GM19023 (cell line): ENCODE data around the gene CITED4.

Experiments
- ATAC-seq: cut with Tn5 transposase; IDR thresholded peaks from one replicate; pipeline ENCODE4 v1.9.1; 2021; ENCODE audit warnings: mild to moderate bottlenecking, moderate library complexity; ENCODE audit not compliant: unreplicated experiment

Gene CITED4

DNA sequence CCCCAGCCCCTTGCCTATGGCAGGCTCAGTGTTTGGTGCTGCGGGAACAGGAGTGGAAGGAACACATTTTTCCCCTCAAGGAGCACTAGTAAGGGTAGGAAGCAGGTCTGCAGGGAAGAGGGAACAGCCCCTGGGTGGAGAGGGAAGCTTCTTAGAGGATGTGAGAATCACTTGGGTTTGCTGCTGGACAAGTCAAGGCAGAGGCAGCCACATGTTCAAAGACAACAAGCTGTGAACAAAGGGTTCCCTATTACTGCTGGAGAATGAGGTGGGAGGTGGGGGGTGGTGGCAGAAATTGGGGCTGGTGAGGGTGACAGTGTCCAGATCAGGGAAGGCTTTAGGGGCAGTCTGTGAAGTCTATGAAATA lies 24.8 kb upstream of the CITED4 start:
- ATAC-seq = no peak

DNA sequence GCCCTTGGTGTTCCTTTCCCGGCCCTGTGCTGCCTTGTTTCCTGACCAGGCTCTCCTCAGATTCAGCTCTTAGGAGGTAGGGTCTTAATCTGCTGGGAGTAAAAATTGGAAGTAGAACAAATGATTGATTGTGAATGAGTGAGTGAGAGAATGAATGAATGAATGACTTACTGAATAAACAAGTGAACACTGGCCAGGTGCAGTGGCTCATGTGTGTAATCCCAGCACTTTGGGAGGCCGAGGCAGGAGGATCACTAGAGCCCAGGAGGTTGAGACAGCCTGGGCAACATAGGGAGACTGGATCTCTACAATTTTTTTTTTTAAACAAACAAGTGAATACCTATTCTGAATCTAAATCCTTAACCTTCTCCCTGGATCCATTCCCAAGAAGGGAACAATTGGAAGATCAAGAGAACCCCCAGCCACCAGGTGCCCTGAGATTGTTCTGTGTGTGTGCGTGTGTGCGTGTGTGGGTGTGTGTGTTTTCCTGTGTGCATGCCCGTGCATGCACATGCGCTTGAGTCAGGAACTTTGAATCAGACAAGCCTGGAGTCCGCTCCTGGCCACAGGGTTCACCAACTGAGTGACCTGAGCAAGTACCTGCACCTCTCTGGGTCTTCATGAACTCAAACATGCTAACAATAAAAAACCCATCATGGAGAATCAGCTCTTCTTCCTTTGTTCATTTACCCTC lies 24.3 kb upstream of the CITED4 start:
- ATAC-seq = no peak

DNA sequence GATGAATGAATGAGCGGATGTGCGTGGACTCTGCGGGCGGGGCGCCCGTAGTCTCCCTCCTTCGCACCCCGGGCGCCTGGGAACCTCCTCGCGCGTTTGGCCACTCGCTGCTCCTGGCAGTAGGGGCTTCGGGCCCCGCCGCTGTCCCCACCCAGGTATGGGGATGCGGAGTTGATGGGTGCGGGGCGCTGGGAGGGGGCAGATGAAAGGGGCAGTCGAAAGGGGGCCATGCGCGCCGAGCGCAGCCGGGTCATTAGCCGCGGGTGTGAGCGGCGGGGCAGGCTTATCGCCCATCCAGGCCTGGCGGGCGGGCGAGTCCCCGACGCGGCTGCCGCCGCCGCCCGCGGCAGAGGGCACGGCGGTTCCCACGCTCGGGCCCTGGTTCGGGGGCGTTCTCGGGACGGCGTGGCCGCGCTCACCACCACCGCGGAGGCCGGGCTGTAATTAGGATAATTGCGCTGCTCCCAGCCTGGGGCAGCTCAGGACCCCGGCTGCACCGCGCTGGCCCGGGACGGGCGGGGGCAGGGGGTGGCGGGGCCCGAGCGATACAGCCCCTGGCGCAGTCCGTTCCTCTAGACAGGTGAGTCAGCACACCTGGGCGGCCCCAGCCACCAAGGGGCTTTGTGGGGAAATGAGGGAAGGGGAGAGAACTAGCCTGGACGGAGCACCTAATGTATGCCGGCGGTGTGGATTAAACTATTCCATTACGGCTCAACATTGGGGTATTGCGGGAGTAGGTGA lies 22.1 kb upstream of the CITED4 start:
- ATAC-seq = no peak

DNA sequence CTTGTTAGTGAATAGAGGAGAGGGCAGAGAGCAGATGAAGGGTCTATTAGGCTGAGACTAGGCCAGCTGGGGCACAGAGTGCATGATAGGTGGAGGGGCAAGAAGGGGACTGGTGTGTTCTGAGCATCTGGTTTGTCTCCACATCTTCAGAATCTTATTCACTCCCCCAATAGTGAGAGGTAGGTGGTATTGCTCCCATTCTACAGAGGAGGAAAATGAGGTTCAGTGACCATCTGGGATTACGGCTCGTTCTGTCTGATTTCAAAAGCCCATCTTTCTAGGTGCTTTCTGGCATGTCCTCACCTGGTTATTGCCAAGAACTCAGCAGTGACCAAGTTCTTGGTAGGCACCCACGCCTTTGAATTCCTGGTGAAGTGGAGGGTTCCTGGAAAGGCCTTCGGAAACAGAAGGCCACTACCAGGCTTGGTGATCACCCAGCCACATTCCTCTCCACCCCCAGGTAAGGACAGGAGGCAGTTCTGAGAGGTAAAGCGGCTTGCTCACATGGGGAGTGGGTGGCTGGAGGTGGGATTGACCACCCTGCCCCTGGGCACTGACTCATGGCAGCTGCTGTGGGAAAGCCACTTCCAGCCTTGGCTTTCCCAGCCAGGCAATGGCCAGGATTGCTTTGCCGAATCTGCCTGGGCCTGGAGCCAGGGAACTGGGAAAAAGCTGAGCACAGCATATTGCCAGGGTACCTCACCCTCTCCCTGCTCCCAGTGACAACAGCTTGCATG lies 18.8 kb upstream of the CITED4 start:
- no peak for ATAC-seq

DNA sequence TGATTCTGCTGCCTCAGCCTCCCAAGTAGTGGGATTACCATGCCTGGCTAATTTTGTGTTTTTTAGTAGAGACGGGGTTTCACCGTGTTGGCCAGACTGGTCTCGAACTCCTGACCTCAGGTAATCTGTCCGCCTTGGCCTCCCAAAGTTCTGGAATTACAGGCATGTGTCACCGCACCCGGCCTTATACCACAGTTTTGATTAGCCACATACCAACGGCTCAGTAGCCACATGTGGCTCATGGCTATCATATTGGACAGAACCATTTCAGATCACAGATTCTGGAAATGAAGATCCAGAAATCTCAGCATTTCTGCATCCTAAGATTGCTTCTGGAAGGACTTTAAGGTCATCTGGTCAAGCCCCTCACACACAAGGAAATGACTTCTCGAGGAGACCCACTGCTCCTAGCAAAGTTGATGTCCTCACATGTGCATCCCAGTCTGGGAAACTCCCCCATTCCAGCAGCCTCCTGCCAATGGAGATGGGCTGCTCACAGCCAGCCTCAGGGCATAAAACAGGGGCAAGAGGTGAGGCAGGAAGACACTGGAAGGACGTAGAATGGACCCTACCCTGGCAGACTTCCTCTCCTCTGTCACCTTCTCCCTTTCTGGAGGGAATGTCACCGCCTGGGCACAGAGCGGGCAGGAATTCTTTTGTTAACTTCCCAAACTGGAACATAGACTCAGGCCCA lies 17.5 kb upstream of the CITED4 start:
- no peak for ATAC-seq

DNA sequence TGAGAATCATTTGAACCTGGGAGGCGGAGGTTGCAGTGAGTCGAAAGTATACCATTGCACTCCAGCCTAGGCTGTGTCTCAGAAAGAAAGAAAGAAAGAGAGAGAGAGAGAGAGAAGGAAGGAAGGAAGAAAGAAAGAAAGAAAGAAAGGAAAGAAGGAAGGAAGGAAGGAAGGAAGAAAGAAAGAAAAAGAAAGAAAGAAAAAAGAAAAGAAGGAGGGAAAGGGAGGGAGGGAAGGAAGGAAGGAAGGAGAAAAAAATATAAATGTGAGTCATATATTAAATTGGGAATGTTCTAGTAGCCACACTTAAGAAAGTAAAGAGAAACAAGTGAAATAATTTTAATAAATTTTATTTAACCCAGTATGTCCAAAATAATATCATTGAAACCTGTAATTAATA lies 16.7 kb upstream of the CITED4 start:
- ATAC-seq = no peak

DNA sequence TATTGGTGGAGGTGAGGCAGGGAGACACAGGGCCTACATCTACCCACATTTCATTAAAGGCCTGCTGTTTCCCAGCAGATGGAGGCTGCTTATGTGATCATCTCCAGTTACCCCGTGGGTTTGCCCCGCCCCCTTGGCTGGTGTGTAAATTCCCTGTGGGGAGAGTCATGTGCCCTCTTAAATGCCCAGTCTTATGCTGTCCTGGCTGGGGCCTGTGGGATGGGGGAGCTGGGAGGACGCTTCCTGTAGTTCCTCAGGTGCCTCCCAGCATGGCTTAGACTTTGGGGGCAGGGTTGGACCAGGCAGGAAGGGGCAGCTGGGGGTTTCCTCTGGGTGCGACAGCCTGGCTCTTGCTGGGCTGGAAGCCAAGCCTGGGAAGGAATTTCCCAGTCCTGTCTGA lies 15.5 kb upstream of the CITED4 start:
- ATAC-seq = no peak

DNA sequence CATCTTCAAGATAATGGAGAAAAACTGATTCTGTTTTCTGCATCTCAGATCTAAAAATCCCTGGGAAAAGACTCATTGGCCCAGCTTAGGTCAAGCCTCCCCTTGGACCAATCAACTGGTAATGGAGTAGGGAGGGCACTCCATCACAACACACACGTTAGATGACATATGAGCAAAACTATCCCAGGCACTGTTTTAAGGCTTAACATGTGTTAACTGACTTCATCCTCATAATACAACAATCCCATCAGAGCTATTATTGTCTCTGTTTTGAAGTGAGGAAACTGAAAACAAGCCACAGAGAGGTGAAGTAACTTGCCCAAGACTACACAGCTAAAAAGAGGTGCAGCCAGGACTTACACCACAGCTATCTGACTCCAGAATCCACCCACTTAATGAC lies 14.7 kb upstream of the CITED4 start:
- ATAC-seq = no peak

DNA sequence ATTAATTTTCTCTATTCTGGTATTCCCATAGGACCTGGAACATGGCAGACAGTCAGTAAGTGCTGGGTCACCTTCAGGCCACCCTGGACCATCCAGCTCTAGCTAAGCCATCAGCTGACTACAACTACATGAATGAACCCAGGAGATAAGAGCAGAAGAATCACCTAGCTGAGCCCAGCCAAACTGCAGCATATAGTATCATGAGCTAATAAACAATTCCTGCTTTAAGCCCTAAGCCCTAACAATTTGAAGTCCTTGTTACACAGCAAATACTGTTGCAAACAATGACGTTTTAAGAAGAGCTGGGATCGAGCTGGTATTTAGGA lies 14.2 kb upstream of the CITED4 start:
- no peak for ATAC-seq

DNA sequence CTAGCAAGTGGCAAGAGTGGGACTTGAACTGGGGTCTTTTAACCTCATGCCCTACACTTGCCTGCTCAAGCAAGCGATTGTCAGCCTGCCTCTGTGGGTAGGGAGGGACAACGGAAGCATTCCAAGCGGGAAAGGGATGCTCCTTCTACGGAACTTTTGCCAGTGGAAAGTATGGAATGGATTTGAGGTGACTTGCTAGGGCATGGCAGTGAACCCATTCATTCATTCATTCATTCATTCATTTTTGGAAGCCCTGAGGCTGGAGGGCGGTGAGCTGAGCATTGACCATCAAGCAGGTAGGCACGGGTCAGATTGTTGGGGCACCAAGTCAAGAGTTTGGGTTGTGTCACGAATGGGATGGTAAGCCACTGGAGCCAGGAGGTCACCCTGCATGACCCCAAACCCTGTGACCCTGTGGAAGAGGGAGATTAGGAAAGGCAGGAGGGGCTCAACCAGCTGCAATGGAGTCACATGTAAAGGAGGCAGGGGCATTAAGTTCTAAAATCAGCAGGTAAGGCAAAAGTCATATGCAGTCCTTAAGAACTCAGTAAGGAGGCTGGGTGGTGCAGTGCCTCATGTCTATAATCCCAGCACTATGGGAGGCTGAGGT lies 11.8 kb upstream of the CITED4 start:
- ATAC-seq = no peak

DNA sequence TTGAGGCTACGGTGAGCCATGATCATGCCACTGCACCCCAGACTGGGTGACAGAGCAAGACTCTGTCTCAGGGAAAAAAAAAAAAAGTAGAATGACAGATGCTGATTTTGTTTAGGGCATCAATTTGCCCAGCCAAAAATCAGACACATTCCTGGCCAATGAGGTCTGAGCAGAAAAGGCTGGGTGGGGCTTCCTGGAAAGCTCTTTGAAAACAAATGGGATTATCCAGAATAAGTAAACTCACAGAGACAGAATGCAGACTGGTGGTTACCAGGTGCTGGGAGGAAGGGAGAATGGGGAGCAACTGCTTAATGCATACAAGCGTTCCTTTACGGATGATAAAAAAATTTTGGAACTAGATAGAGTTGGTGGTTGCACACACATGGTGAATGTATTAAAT lies 10.1 kb upstream of the CITED4 start:
- no peak for ATAC-seq

DNA sequence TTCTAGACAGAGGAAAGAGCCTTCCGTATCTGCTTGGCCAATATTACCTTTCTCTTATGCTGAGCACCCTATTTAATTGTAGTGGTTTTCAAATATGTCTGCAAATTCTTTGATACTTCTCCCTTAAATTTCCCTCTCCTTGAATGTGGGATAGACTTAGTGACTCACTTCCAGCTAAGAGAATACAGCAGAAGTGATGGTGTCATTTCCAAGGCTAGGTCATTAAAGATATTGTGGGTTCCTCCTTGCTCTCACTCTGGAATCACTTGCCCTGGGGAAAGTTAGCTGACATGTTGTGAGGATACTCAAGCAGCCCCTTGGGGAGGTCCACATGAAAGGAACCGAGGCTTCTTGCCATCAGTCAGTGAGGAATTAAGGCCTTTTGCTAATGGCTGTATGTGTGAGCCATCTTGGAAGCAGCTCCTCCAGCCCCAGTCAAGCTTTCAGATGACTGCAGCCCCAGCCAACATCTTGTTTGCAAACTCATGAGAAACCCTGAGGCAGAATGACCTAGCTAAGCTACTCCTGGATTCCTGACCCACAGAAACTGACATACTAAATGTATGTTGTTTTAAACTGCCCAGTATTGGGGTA lies 8.1 kb upstream of the CITED4 start:
- ATAC-seq = no peak

DNA sequence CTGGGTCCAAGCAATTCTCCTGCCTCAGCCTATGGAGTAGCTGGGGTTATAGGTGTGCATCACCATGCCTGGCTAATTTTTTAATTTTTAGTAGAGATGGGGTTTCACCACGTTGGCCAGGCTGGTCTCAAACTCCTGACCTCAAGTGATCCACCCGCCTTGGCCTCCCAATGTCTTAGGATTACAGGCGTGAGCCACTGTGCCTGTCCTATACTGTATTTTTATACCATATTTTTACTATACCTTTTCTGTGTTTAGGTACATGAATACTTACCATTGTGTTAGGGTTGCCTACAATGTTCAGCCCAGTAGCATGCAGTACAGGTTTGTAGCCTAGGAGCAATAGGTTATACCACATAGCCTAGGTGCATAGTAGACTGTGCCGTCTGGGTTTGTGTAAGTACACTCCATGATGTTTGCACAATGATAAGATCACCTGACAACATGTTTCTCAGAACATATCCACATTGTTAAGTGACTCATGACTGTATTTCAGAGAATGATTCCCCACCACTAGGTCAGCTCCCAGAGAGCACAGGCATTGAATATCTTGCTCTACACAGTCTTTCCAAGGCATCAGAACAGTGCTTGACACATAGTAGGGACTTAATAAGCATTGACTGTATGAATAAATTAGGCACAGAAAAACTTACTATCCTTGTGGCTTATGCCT lies 6.0 kb upstream of the CITED4 start:
- ATAC-seq = no peak

DNA sequence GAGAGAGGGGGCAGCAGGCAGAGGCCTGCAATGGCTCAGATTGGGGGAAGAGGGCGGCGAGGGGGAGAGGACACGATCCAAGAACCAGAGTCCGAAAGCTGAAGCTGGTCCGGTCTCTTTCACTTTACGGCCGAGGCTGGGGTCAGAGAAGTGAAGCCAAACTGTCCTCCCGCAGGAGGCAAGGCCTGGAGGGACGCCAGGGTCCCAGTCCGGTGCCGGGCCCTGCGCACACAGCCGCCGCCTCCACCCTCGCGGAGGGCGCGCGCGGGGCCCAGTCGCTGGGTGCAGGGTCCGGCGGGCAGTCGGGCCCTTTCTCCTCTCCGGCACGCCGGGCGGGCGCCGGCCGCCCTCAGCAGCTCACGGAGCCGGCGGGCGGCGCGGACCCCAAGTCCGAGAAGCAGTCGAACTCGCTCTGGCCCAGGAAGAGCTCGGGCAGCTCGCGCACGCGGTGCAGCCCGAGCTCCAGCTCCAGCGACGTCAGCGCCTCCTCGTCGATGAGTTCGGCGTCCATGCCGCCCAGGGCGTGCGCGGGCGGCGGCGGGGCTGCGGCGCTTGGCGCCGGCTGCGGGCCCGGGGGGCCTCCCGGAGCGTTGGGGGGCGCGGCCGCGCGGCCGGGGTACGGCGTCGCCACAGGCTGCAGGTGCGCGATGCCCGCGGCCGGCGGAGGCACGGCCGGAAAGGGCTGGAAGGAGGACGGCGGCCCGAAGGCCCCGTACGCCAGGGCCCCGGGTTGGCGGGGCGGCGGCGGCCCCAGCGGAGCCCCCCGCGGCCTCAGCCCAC lies 749 bp downstream of the CITED4 start:
- no peak for ATAC-seq

DNA sequence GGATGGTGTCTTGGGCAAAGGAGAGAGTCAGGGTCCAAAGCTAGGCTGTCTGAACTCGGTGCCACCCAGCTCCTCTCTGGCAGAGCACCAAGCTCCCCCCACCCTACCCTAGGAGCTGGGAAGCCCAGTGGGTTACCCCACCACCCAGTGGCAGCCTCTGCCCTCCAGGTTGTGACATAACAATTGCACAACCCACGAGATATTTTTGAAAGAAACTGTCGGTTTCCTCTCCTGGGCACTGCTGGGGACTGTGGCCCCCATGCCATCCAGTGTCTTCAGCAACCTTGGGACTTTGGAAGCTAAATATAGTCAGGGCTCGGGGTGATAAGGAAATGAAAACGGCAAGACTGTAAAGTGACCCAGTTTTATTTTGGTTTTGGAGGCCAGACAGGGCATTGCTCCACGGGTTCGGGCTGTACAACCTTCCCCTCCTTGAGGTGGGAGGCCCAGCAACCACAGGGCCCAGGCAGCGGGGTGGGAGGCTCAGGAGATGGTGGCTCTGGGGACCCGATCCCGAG lies 1.4 kb downstream of the CITED4 start:
- ATAC-seq = no peak

DNA sequence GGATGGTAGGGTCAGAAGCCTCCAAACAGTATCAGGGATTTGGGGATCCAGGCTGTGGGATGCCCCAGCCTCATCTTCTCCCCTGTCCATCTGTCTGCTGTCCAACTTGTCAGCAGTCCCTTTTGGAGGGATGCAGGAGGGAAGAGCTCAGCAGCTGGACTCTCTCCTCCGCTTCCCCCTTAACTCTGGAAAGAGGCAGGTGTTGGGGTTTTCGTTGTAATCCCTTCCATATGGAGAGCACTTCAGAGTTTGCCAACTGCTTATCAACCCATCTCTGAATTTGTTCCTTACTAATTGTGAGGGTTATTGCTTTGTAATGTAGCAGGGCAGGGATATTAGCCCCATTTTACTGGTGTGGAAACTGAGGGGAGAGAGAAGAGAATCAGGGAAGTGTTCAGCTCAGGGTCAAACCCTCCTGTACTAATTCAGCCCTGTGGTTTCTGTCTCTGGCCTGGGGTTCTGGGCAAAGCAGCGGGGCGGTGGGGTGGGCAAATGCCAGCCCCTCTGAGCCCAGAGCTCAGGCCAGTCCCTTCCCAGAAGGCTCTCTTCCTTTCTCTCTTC lies 3.2 kb downstream of the CITED4 start:
- no peak for ATAC-seq

DNA sequence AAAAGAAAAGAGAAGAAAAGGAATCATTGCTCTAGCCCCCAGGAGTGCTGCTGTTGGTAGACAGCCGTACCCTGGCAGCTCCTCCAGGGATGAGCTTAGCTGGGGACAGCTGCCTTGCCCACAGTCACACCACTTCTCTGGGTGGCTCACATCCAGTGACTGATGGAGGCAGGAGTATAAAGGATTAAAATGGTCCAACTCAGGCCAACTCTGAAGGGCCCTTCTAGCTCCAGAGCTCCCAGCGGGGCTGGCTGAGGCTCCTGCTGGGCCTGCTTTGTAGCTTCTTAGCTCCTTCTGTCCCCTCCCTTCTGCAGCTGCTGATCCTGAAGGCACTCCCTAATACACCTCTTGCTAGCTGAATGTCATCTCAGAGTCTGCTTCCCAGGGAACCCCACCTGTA lies 4.4 kb downstream of the CITED4 start:
- ATAC-seq = no peak

DNA sequence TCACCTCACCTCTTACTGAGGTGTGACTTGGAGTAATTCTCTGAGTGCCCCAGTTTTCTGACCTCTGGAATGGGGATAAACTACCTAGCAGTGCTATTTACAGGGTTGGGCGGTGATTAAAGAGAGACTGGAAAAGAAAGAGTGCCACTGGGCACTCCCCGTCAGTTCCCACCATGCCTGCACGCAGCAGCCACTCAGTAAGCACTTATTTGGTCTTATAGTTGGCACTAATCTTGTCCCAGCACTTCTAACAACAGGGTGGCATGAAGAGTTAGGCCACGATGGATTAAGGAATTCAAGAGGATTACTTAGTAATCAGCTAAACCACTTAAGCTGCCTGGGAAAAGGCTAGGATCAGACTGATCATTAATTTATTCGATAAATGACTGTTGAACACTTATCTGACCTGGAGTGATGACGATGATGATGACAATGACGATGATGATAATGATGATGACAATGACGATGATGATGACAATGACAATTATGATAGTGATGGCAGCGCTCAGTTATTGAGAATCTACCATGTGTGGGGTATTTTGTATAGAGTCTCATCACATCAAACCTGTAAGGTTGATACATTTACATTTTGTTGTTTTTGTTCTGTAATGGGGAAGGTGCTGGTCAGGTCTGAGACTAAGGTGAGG lies 5.4 kb downstream of the CITED4 start:
- no peak for ATAC-seq

DNA sequence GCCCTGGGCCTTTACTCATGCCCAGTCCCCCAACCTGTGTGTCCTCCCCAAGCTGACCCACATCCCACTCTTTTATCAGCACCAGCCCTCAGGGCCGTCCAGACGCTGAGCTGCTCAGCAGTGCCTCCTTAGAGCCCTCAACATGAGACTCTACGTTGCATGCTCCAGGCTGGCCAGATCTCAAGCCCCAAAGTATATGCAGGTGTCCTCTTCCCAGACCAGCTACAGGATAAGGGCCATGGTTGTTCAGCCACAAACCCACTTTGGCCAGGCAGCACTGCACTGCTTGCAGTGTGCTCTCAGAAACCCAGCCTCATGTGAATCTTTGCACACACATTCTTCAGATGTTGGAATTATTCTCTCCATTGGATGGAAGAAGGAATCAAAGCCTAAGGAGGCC lies 6.0 kb downstream of the CITED4 start:
- no peak for ATAC-seq
